Measurements from ENCODE around the gene MPZL2. TPM values are rescaled to one million over a fixed set of nuclear protein-coding genes. Genes with fewer than 3 reads are reported as not detected.
A peak's percentile ranks its signal among the peaks of the same experiment; 100 is the strongest.

MPZL2 gene
- total and polyA plus RNA-seq, 9 of the 15 experiments (the other 6 are each of a cell fraction or from before 2014, with no cell fraction given) = 0.09 to 0.28 (median 0.18) TPM; not detected in 2

DNA sequence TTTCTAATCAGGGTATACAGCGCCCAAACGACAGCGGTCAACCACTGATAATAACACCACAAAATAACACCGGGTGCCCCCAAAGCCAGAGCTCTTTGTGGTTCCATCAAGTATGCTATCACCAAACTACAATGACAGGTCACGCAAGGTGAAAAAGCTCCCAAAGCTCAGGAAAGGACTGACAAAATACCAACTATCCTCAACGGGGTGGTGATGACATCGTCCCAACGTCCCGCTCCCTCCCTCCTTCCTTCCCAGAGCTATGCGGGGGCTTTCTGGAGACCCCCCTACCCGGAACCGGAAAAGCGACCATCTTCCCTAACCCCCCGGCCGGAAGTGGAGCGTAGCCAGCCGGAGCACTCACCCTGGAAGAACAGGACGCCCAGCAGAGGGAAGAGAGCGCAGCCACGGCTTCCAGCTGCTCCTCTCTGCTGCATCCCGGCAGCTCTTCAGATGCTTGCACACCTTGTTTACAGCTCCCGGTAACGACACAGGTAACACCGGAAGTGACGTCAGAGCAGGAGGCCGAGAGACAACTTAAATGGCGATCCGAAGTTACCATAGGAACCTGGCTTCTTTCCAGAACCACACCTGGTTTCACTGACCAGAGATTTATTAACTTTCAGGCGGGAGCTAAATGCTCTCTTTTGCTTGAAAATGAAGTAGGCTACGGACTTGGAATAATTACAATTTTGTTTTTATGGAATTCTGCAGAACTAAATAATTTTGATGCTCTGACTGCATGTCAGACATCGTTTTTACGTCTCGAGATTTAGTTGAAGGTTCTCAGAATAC, 12.0 kb downstream of the MPZL2 start, which contains the start of gene MPZL3 (continued):
- TF ChIP-seq ZNF766 (CRISPR knock-in tag; conservative IDR thresholded peaks at IDR 0.05) (peak; percentile 73), CBX3 (IDR thresholded peaks at IDR 0.05; ENCODE audit: borderline replicate concordance in 1 of 2, low read length in 2 of 2) (peak in 1 of 2 experiments; percentile 63; a peak in 2 of 3 replicates), FOXJ2 (tag; IDR thresholded peaks at IDR 0.05) (peak; percentile 56; the same call in 1 of the 2 replicates), PURB (CRISPR knock-in tag; IDR thresholded peaks at IDR 0.05; ENCODE audit: low read depth) (no peak), RBM34 (IDR thresholded peaks at IDR 0.05; ENCODE audit: borderline replicate concordance, insufficient read depth, low read length) (no peak), NCOA6 (IDR thresholded peaks at IDR 0.05) (no peak), ATF1 (CRISPR knock-in tag; IDR thresholded peaks at IDR 0.05) (no peak), ATF1 (tag; IDR thresholded peaks at IDR 0.05) (peak; percentile 98), XRCC5 (IDR thresholded peaks at IDR 0.05; ENCODE audit: low read depth, low read length) (0 out of 2 replicates have a peak, but pooled peaks have one; percentile 45), VEZF1 (CRISPR knock-in tag; IDR thresholded peaks at IDR 0.05) (peak; percentile 92), YY1 (IDR thresholded peaks at IDR 0.05; ENCODE audit: borderline replicate concordance in 1 of 3, control insufficient read depth in 1 of 3, extremely low read depth in 1 of 3, insufficient read depth in 3 of 3, insufficient read length in 1 of 3, insufficient replicate concordance in 2 of 3, low read depth in 1 of 3, low read length in 2 of 3) (peak; percentile 43 to 81 (median 77)), ELF4 (CRISPR knock-in tag; IDR thresholded peaks at IDR 0.05) (peak; percentile 76; the same call in 1 of the 2 replicates), HDAC1 (IDR thresholded peaks at IDR 0.05) (0 out of 4 replicates have a peak, but pooled peaks of 1 of the 2 experiments have one; percentile 36), ZNF140 (CRISPR knock-in tag; IDR thresholded peaks at IDR 0.05) (no peak), BMI1 (IDR thresholded peaks at IDR 0.05; ENCODE audit: low read length) (peak; percentile 27; the same call in 1 of the 2 replicates), CHD4 (IDR thresholded peaks at IDR 0.05; ENCODE audit: insufficient read depth, insufficient replicate concordance, low read depth, low read length, poor library complexity, severe bottlenecking) (no peak), CBFA2T2 (conservative IDR thresholded peaks at IDR 0.05) (no peak), XRCC3 (IDR thresholded peaks at IDR 0.05) (no peak)
- TF ChIP-seq, protein P1, sequence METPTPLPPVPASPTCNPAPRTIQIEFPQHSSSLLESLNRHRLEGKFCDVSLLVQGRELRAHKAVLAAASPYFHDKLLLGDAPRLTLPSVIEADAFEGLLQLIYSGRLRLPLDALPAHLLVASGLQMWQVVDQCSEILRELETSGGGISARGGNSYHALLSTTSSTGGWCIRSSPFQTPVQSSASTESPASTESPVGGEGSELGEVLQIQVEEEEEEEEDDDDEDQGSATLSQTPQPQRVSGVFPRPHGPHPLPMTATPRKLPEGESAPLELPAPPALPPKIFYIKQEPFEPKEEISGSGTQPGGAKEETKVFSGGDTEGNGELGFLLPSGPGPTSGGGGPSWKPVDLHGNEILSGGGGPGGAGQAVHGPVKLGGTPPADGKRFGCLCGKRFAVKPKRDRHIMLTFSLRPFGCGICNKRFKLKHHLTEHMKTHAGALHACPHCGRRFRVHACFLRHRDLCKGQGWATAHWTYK (CRISPR knock-in tag; IDR thresholded peaks at IDR 0.05) = peak; percentile 40; the same call in 1 of the 2 replicates
- TF ChIP-seq, protein P2, sequence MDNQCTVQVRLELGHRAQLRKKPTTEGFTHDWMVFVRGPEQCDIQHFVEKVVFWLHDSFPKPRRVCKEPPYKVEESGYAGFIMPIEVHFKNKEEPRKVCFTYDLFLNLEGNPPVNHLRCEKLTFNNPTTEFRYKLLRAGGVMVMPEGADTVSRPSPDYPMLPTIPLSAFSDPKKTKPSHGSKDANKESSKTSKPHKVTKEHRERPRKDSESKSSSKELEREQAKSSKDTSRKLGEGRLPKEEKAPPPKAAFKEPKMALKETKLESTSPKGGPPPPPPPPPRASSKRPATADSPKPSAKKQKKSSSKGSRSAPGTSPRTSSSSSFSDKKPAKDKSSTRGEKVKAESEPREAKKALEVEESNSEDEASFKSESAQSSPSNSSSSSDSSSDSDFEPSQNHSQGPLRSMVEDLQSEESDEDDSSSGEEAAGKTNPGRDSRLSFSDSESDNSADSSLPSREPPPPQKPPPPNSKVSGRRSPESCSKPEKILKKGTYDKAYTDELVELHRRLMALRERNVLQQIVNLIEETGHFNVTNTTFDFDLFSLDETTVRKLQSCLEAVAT (IDR thresholded peaks at IDR 0.05) = no peak
- TF ChIP-seq, protein P3, sequence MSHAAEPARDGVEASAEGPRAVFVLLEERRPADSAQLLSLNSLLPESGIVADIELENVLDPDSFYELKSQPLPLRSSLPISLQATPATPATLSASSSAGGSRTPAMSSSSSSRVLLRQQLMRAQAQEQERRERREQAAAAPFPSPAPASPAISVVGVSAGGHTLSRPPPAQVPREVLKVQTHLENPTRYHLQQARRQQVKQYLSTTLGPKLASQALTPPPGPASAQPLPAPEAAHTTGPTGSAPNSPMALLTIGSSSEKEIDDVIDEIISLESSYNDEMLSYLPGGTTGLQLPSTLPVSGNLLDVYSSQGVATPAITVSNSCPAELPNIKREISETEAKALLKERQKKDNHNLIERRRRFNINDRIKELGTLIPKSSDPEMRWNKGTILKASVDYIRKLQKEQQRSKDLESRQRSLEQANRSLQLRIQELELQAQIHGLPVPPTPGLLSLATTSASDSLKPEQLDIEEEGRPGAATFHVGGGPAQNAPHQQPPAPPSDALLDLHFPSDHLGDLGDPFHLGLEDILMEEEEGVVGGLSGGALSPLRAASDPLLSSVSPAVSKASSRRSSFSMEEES (CRISPR knock-in tag; IDR thresholded peaks at IDR 0.05) = no peak

All from K562 (cell line).